ENCODE measurements around the gene ORM1. TPM values are rescaled to one million over a fixed set of nuclear protein-coding genes. Genes with fewer than 3 reads are reported as not detected.
"Not testable (repeated sequence)": the region's sequence is repeated elsewhere in the genome, so short reads cannot be mapped to it uniquely, and the experiment has no call there.

ORM1 gene
- total RNA-seq (ENCODE audit: low replicate concordance) = not detected in 2 replicates

DNA sequence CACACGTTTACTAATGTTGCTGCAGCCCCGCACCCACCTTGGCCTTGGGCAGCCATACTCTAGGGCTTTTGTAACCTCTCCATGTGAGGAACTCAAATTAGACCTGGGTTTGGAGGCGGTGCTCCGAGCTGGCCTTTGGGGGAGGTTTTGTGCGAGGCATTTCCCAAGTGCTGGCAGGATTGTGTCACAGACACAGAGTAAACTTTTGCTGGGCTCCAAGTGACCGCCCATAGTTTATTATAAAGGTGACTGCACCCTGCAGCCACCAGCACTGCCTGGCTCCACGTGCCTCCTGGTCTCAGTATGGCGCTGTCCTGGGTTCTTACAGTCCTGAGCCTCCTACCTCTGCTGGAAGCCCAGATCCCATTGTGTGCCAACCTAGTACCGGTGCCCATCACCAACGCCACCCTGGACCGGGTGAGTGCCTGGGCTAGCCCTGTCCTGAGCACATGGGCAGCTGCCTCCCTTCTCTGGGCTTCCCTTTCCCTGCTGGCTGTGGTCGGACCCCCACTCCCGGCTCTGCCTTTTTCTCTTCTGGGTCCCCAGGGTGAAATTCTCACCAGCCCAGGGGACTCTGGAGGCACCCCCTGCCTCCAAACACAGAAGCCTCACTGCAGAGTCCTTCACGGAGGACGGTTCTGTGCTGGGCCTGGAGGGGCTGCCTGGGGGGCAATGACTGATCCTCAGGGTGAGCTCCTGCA lies at the start of gene ORM1:
Gene ORM1, plus strand, starts transcription at position 268 of the 701 bp plus-strand sequence. Its CDS starts 36 bp downstream, at position 304.
- DNase-seq (ENCODE audit: low read depth); H3K4me3 ChIP-seq (ENCODE audit: low read depth, low read length): not testable (repeated sequence)

DNA sequence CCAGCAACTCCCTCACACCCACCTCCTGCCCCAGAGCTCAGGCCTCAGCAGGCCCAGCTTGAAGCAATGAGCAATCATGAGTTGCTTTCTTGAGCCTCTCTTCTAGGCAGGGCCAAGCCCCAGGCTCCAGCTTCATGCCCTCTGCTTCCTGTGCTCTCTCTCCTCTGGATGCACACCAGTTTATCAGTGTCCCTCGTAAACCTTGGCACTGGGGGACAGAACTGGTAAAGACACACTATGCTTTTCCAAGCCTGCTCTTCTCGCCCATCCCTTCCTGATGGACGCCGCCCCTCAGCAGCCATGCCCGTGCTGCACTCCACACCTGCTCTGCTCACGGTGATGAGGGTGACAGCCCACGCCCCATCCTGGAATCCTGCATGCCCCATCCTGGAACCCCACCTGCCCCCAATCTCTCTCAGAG lies 49.4 kb upstream of the ORM1 start:
- no peak overlapping the region for H3K4me3 ChIP-seq (ENCODE audit: low read depth, low read length)
- DNase-seq (ENCODE audit: low read depth) = no peak
- TF ChIP-seq, protein P1, sequence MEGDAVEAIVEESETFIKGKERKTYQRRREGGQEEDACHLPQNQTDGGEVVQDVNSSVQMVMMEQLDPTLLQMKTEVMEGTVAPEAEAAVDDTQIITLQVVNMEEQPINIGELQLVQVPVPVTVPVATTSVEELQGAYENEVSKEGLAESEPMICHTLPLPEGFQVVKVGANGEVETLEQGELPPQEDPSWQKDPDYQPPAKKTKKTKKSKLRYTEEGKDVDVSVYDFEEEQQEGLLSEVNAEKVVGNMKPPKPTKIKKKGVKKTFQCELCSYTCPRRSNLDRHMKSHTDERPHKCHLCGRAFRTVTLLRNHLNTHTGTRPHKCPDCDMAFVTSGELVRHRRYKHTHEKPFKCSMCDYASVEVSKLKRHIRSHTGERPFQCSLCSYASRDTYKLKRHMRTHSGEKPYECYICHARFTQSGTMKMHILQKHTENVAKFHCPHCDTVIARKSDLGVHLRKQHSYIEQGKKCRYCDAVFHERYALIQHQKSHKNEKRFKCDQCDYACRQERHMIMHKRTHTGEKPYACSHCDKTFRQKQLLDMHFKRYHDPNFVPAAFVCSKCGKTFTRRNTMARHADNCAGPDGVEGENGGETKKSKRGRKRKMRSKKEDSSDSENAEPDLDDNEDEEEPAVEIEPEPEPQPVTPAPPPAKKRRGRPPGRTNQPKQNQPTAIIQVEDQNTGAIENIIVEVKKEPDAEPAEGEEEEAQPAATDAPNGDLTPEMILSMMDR (IDR thresholded peaks at IDR 0.05; ENCODE audit: insufficient read depth, low read length) = no peak

DNA sequence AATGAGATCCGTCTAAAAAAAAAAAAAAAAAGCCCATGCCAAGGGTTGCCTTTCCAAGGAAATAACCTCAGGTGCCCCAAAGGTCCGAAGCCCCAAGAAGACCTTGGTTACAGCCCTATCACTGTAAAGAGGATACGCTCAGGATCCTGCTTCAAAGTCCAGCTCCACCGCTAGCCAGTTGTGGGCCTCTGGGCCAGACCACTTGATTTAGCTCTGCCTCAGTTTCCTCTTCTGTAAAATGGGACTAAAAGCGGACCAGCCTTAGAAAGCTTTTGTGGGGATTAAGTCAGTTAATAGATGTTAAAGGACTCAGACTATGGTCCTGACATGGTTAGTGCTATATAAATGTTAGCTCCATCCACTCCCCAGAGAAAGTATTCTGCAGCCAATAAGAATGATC lies 48.7 kb upstream of the ORM1 start:
- no peak overlapping the region for H3K4me3 ChIP-seq (ENCODE audit: low read depth, low read length)
- DNase-seq (ENCODE audit: low read depth) = no peak
- TF ChIP-seq, protein P1 (IDR thresholded peaks at IDR 0.05; ENCODE audit: insufficient read depth, low read length) = no peak

DNA sequence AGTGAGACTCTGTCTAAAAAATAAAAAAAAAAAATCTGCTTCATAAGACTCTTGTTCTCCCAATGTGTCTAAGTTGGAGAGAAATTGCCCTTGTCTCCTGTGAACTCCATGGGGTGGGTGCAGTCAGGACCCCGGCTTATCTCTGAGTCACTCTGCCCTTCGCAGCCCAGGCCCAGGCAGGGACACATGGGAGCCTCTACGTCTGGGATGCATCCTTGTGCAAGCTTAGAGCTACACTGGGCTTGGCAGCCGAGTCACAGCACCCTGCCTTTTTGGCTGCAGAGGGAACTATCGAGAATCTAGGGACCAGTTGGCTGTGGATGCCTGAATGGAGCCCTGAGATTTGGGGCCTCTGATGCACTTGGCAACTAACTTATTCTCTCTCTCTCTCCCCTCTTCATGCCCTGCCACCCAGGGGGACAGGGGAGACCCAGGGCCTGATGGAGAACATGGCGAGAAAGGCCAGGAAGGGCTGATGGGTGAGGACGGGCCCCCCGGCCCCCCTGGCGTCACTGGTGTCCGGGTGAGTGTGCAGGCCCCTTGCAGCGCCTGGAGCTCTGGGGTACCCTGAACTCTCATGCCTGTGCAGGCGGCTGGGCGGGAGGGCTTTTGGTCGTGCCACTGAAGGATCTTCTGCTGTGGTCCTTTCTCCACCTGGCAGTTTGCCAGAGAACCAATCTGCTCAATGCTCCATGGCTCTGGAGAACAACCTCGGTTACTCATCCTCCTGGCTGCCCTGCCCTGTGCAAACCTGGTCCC lies 47.5 kb upstream of the ORM1 start:
- TF ChIP-seq, protein P1 (IDR thresholded peaks at IDR 0.05; ENCODE audit: insufficient read depth, low read length) = no peak
- peak; percentile 31 for DNase-seq (ENCODE audit: low read depth)
- H3K4me3 ChIP-seq (ENCODE audit: low read depth, low read length) = no peak overlapping the region

DNA sequence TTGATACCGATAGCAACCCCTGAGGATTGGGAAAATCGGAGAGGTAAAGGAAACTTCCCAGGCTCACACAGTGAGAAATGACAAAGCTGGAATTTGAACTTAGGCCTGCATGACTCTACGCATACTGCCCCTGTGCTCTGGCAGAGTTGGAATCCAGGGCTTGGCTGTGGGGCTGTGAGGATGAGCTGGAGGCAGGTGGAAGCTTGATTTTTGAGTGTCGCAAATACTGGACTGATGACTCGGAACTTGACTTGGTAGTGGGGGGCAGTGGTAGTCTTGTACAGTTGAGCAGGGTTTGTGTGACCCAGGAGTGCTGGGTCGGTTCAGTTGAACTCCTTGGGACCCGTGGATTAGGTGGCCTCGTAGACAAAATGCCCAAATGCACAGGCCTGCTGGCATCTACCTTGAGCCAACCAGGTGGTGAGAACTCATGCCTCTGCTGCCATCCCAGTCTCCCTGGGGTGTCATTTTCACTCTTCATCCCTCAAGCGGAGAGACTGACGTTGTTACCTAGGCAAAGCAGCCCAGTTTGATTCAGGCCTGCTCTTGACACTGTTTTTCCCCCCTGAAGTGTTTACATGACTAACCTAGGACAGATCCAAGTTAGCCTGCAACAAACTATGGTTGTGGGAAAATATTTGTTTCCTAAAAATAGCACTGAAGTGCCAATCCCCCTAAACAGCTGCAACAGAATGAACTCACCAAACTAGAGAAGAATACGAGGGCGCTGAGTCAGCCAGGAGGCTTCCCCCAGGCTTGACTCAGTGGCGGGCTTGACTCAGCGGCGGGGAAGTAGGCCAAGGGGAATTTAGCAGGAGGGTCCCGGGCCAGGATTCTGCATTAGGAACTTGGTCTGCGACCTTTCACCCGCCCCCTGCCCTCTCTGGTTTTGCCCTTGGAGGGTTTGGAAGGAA lies 45.7 kb upstream of the ORM1 start:
- peak; percentile 90 for DNase-seq (ENCODE audit: low read depth)
- TF ChIP-seq, protein P1 (IDR thresholded peaks at IDR 0.05; ENCODE audit: insufficient read depth, low read length) = no peak
- H3K4me3 ChIP-seq (ENCODE audit: low read depth, low read length) = no peak overlapping the region

DNA sequence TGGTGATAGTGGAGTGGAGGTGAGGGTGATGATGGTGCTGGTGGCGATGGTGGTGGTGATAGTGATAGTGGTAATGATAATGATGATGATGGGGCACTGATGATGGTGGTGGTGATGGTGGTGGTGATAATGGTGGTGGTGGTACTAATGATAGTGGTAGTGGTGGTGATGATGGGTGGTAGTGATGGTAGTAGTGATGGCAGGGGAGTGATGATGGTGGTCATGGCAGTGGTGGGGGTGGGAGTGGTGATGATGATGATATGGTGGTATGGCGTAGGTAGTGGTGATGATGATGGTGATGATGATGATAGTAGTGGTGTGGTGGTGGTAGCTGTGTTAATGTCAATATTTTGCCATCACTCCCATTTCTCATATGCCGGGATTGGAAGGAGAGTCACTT lies 44.5 kb upstream of the ORM1 start:
- DNase-seq (ENCODE audit: low read depth) = no peak
- TF ChIP-seq, protein P1 (IDR thresholded peaks at IDR 0.05; ENCODE audit: insufficient read depth, low read length) = no peak
- no peak overlapping the region for H3K4me3 ChIP-seq (ENCODE audit: low read depth, low read length)

Data from fibroblast of the aortic adventitia (primary cell).